ENCODE measurements around the gene SMAD6.

The SMAD6 gene

GRCh38 chr15:66719471-66719870 is 17.4 kb downstream of the SMAD6 start:
- no peak for DNase-seq

GRCh38 chr15:66720206-66721010 is 18.4 kb downstream of the SMAD6 start:
- no peak for DNase-seq

- DNase-seq: no peak
Observed at GRCh38 chr15:66721020-66721419, 19.0 kb downstream of the SMAD6 start.

- DNase-seq: no peak
Observed at GRCh38 chr15:66721501-66721937, 19.5 kb downstream of the SMAD6 start.

GRCh38 chr15:66721954-66722353 is 19.9 kb downstream of the SMAD6 start:
- DNase-seq: no peak

GRCh38 chr15:66722757-66723540 is 20.9 kb downstream of the SMAD6 start:
- no peak for DNase-seq

GRCh38 chr15:66723826-66724731 is 22.0 kb downstream of the SMAD6 start:
- no peak for DNase-seq

- no peak for DNase-seq
Observed at GRCh38 chr15:66724732-66725463, 22.9 kb downstream of the SMAD6 start.

GRCh38 chr15:66725464-66725785 is 23.4 kb downstream of the SMAD6 start:
- DNase-seq: no peak

GRCh38 chr15:66726386-66726785 is 24.4 kb downstream of the SMAD6 start:
- no peak for DNase-seq

GRCh38 chr15:66729331-66729951 is 27.4 kb downstream of the SMAD6 start:
- DNase-seq: peak in 5 of 51 donors; percentile 12 to 31 (median 24)

GRCh38 chr15:66730168-66731021 is 28.4 kb downstream of the SMAD6 start:
- DNase-seq: no peak

GRCh38 chr15:66733976-66734375 is 31.9 kb downstream of the SMAD6 start:
- DNase-seq: peak in 25 of 51 donors; percentile 4 to 63 (median 38)

- DNase-seq: peak in 8 of 51 donors; percentile 9 to 40 (median 20)
Observed at GRCh38 chr15:66734961-66735908, 33.2 kb downstream of the SMAD6 start.

- peak in 2 of 51 donors; percentile 5 to 10 for DNase-seq
Observed at GRCh38 chr15:66735909-66736305, 33.9 kb downstream of the SMAD6 start.

GRCh38 chr15:66737243-66738010 is 35.4 kb downstream of the SMAD6 start:
- no peak for DNase-seq

- no peak for DNase-seq
Observed at GRCh38 chr15:66738116-66738515, 36.1 kb downstream of the SMAD6 start.
